HG03039 (cell line): Measurements from ENCODE around the gene SEL1L3.

Source experiments
- ATAC-seq: cut with Tn5 transposase; IDR thresholded peaks from one replicate; pipeline ENCODE4 v1.9.1; 2021; ENCODE audit warnings: mild to moderate bottlenecking, moderate library complexity; ENCODE audit not compliant: unreplicated experiment

The SEL1L3 gene

GRCh38 chr4:25759101-25759500, 103.7 kb downstream of the SEL1L3 start:
- no peak for ATAC-seq

- no peak for ATAC-seq
These were observed 105.3 kb downstream of the SEL1L3 start for GRCh38 chr4:25757452-25757851.

- ATAC-seq: no peak
These were observed 106.3 kb downstream of the SEL1L3 start for GRCh38 chr4:25756503-25756902.

GRCh38 chr4:25755911-25756310, 106.9 kb downstream of the SEL1L3 start:
- ATAC-seq: no peak

- ATAC-seq: no peak
These were observed 109.5 kb downstream of the SEL1L3 start for GRCh38 chr4:25753239-25753638.

DNA sequence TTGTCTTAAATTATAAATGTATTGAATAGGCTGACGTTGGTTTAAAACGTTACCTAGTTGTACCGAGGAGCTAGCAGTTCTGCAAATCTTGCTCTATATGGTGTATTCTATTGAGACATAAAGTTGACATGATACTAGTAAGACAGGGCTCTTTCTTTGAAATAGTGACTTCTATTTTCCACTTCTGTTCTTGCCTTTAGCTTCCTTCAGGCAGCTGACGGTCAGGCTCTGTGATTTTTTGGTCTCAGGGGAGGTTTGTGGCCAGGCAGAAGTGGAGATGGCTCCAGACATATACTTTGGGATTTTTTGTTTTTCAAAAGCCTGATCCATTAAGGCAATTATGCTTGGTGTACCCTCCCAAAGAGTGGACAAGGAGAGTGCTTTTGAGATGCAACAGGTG, 111.9 kb downstream of the SEL1L3 start:
- ATAC-seq: no peak

- no peak for ATAC-seq
These were observed 113.5 kb downstream of the SEL1L3 start for GRCh38 chr4:25749150-25749794.

- ATAC-seq: no peak
These were observed 118.8 kb downstream of the SEL1L3 start for GRCh38 chr4:25743971-25744370.

- no peak for ATAC-seq
These were observed 133.2 kb downstream of the SEL1L3 start for GRCh38 chr4:25729564-25729963.

GRCh38 chr4:25728886-25729285, 133.9 kb downstream of the SEL1L3 start:
- ATAC-seq: no peak

- no peak for ATAC-seq
These were observed 134.9 kb downstream of the SEL1L3 start for GRCh38 chr4:25727711-25728493.

- no peak for ATAC-seq
These were observed 136.9 kb downstream of the SEL1L3 start for GRCh38 chr4:25725870-25726269.

DNA sequence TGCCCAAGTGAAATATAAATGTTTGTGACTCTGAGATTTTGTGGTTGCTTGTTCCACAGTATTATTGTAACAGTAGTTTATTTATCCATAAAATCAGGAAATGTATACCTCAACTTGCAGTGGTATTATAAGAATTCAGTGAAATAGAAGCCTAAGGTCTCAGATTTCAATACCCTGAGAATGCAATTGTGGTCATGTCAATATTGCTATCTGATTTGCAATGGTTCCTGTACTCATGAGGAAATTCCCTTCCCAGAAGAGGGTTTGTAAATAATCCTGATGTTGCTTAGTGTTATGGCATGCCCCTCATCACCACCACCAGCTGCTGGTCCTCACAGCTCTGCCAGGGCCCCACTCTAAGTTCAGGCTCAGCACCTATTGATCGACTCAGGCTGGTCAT, 139.4 kb downstream of the SEL1L3 start:
- no peak for ATAC-seq

DNA sequence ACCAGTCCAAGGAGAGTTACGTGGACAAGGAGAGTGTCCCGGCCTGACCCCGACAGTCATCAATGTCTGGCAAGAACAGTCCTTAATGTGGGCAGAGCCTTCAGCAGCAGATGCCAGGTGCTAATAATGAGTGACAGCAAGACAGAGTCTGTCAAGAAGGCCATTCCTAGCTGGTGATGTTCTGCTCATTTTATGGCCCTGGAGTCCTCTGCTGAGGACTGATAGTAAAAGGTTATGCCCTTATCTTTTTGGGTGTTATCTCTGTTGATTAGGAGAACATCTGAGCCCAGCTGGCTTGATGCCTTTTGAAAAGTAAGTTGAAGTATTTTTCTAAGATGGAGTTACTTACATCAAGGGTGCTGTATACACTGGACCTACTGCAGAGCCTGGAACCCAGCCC, 139.8 kb downstream of the SEL1L3 start:
- no peak for ATAC-seq

GRCh38 chr4:25713812-25714211, 149.0 kb downstream of the SEL1L3 start:
- no peak for ATAC-seq

DNA sequence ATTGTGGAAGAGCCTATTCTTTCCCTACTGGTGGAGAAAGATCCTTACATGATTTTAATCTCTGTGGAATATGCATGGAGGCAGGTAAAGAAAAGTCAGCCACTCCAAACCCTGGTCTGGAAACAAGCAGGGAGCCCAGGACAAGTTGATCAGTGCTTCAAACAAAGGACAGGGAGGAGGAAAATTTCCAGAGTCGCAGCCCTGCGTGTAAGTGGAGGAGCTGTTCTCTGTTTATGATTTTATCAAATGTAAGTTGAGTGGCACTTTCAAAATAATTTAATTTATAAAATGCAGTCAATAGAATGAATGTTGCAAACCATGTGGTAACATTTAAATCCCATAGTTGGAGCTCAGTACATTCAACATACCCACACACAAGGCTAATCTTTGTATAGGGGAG, 150.2 kb downstream of the SEL1L3 start:
- ATAC-seq: no peak

- ATAC-seq: no peak
These were observed 152.2 kb downstream of the SEL1L3 start for GRCh38 chr4:25710637-25711036.

- ATAC-seq: no peak
These were observed 158.3 kb downstream of the SEL1L3 start for GRCh38 chr4:25704516-25704915.

DNA sequence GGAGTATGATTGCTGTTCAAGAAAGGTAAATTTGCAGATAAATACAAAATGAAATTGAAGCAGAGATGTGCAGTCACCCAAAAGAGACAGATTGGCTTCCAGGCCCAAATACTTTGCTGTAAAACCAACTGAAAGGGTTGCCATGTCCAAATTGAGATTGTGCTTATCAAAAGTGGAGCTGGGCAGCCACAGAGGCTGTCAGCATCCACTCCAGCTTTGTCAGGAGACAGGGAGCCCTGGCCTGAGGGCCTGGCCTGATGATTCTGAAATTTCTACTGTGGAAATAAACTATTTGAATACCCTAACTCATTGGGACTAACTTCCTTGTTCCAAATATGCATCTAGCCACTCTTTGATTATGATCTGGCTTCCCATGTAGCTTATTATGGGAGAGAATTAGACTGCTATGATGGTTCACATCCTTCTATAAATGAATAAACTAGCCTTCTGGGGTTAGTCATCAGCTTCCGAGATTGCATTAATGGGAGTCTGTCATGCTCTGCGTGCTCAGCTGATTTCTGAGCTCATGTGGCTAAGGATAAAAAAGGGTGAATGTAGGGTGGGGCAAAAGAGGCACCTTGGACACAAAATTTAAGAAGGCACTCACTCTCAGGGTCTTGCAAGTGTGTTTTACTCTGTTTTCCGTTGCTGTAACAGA, 158.9 kb downstream of the SEL1L3 start:
- ATAC-seq: no peak

- no peak for ATAC-seq
These were observed 159.9 kb downstream of the SEL1L3 start for GRCh38 chr4:25702848-25703247.

DNA sequence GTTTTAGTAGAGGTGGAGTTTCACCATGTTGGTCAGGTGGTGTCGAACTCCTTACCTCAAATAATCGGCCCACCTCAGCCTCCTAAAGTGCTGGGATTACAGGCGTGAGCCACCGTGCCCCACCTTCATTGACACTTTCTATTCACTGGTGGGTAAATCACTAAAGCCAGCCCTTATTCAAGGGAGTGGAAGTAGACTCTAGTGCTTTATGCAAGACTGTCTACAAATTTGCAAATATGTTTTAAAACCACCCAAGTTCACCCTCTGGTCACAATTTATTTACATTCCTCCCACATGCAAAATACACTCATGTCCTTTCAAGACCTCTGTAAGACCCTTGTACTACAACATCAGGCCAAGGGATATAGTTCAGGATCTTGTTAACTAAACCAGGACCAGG, 162.1 kb downstream of the SEL1L3 start:
- ATAC-seq: no peak

GRCh38 chr4:25697516-25697915, 165.3 kb downstream of the SEL1L3 start:
- no peak for ATAC-seq
